Spleen (tissue), 11 donors: ENCODE results near the gene ADAMTS12. TPM values are rescaled to one million over a fixed set of nuclear protein-coding genes. Genes with fewer than 3 reads are reported as not detected.

Source experiments
- DNase-seq: peaks from one replicate; pipeline ENCODE4 v3.0.0-alpha.2; 2020
- H3K27ac ChIP-seq, 8 donors: fragments of 200-600 bp; sonication (generic) in 7 of 8; 1 replicate in 4 of 8; 2 replicates in 4 of 8; pipeline versions ENCODE4 v1.5.0 to v1.8.0; 2016 to 2021; ENCODE audit warnings: inconsistent platforms in 4 of 8, mild to moderate bottlenecking in 4 of 8, moderate library complexity in 1 of 8
- H3K27me3 ChIP-seq, 7 donors: fragments of 200-600 bp; sonication (generic) in 6 of 7; replicated peaks in 1 of 7; 1 replicate in 4 of 7; 2 replicates in 3 of 7; pipeline versions ENCODE4 v1.5.0 to v1.8.0; 2016 to 2021; ENCODE audit warnings: inconsistent platforms in 3 of 7, mild to moderate bottlenecking in 1 of 7
- H3K36me3 ChIP-seq, 6 donors: fragments of 200-600 bp; sonication (generic) in 5 of 6; 1 replicate in 4 of 6; 2 replicates in 2 of 6; pipeline versions ENCODE4 v1.5.0 to v1.8.0; 2016 to 2021; ENCODE audit warnings: inconsistent platforms in 2 of 6
- H3K4me1 ChIP-seq, 6 donors: fragments of 200-600 bp; sonication (generic) in 5 of 6; 1 replicate in 3 of 6; 2 replicates in 3 of 6; pipeline versions ENCODE4 v1.5.0 to v1.8.0; 2016 to 2021; ENCODE audit warnings: inconsistent platforms in 3 of 6
- H3K4me3 ChIP-seq, 8 donors: fragments of 200-600 bp; sonication (generic) in 7 of 8; 1 replicate in 4 of 8; 2 replicates in 4 of 8; pipeline versions ENCODE4 v1.5.0 to v1.8.0; 2016 to 2021; ENCODE audit warnings: inconsistent platforms in 4 of 8, mild to moderate bottlenecking in 4 of 8, moderate library complexity in 2 of 8
- H3K9me3 ChIP-seq, 8 donors: fragments of 200-600 bp; sonication (generic) in 7 of 8; 1 replicate in 4 of 8; 2 replicates in 4 of 8; pipeline versions ENCODE4 v1.5.0 to v1.8.0; 2016 to 2021; ENCODE audit warnings: inconsistent platforms in 4 of 8
- POLR2A ChIP-seq, 3 donors: fragments of 450-650 bp; IDR thresholded peaks; one replicate each; pipeline ENCODE4 v1.5.1; 2017; ENCODE audit warnings: antibody characterized with exemption in 3 of 3, mild to moderate bottlenecking in 1 of 3
- POLR2AphosphoS5 ChIP-seq, 3 donors: sonication (generic); formaldehyde crosslinking; IDR thresholded peaks; one replicate each; pipeline ENCODE4 v1.5.1; 2017; ENCODE audit warnings: antibody characterized with exemption in 3 of 3
- WGBS, 5 donors: extraction: QIAGEN DNeasy Blood & Tissue Kit in 3 of 5; methylation state at CpG; one replicate each; pipeline versions ENCODE4 v1.1.5 to v1.1.7; 2013 to 2018; 5-methylcytosine and 5-hydroxymethylcytosine counted together
- intact Hi-C: fragments of 100-400 bp; cut with DNase I; formaldehyde crosslinking; loops from one replicate; pipeline ENCODE4 v1.15.0; 2023; ENCODE audit warnings: low total_unique reads
- polyA plus RNA-seq, 3 donors: library from polyadenylated mRNA; stranded (reverse); fragments of 200-250 nt; gene quantifications; one replicate each; pipeline ENCODE4 v1.2.1, GENCODE V29; 2013
- total RNA-seq, 7 donors: library from RNA; depleted of rRNA in 3 of 7; stranded (reverse); fragments of >200 nt in 3 of 7; fragmentation: NEBNext Ultra II Directional in 4 of 7; extraction: Animal tissue kit (Norgen Biotek cat#: 25700) in 4 of 7; gene quantifications; one replicate each; pipeline versions ENCODE4 v1.1.0 to v1.2.1, GENCODE V29; 2016 to 2021
- TF ChIP-seq, protein P1 (sequence below), 11 experiments: fragments of 200-600 bp in 7 of 11; fragments of 450-650 bp in 4 of 11; sonication (generic) in 4 of 11; IDR thresholded peaks in 8 of 11; conservative IDR thresholded peaks in 3 of 11; 1 replicate in 7 of 11; 2 replicates in 4 of 11; pipeline versions ENCODE4 v1.4.0 to v1.8.0; 2016 to 2021; ENCODE audit warnings: antibody characterized with exemption in 11 of 11, inconsistent platforms in 4 of 11, mild to moderate bottlenecking in 1 of 11
- donor health status: healthy with polysubstance abuse.
- donor health status: DM: no; HTN: no; CAD: no; lungs with moderate emphysema.
- donor health status: DM: no; HTN: no; CAD: no.
- donor health status: Bipolar disorder and iron deficiency.
- donor health status: healthy.
- donor health status: DM: no; HTN: no; CAD: no.
- donor health status: DM: yes; HTN: yes; CAD: no.

The ADAMTS12 gene
- total and polyA plus RNA-seq, 10 donors: 0.07 to 4.3 (median 1.4) TPM

GRCh38 chr5:33800241-33800950 lies 91.4 kb downstream of the ADAMTS12 start:
- no peak overlapping the region for H3K4me3 ChIP-seq
- 58 to 75% (median 68%) methylated on average over 7 of the region's 7 CpGs for WGBS, 5 donors
- no peaks in the 10 kb centered on the region for H3K4me1 ChIP-seq
- no peak overlapping the region for H3K27ac ChIP-seq
- no peaks in the 10 kb centered on the region for H3K36me3 ChIP-seq
- no peaks in the 10 kb centered on the region for H3K9me3 ChIP-seq
- no peak for TF ChIP-seq POLR2A (IDR thresholded peaks at IDR 0.05)
- TF ChIP-seq, protein P1, sequence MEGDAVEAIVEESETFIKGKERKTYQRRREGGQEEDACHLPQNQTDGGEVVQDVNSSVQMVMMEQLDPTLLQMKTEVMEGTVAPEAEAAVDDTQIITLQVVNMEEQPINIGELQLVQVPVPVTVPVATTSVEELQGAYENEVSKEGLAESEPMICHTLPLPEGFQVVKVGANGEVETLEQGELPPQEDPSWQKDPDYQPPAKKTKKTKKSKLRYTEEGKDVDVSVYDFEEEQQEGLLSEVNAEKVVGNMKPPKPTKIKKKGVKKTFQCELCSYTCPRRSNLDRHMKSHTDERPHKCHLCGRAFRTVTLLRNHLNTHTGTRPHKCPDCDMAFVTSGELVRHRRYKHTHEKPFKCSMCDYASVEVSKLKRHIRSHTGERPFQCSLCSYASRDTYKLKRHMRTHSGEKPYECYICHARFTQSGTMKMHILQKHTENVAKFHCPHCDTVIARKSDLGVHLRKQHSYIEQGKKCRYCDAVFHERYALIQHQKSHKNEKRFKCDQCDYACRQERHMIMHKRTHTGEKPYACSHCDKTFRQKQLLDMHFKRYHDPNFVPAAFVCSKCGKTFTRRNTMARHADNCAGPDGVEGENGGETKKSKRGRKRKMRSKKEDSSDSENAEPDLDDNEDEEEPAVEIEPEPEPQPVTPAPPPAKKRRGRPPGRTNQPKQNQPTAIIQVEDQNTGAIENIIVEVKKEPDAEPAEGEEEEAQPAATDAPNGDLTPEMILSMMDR (IDR thresholded peaks at IDR 0.05 in 8 of 11, conservative IDR thresholded peaks at IDR 0.05 in 3 of 11): no peak
- no peak for TF ChIP-seq POLR2AphosphoS5 (IDR thresholded peaks at IDR 0.05)
- intact Hi-C loops: no loop called here
- no peaks in the 10 kb centered on the region for H3K27me3 ChIP-seq
- DNase-seq: no peak

DNA sequence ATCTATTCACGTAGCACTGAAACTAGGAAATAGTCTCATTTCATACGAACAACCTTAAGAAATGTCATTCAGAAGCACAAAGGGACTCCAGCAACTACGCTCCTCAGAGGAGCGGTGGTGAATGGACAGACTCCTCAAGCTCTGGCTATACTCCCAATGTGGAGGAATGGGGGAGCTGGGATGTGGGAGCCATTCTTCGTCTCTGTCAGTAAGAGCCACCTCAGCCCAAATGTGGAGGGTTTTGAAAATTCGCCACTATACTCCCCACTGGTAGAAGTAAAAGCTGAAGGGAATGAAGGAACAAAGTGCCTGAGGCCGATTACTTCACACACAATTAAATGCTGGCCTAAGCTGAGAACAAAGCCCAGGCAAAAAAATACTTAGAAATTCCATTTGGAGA lies 96.3 kb downstream of the ADAMTS12 start:
- H3K4me1 ChIP-seq: no peaks in the 10 kb centered on the region
- TF ChIP-seq, protein P1 (IDR thresholded peaks at IDR 0.05 in 8 of 11, conservative IDR thresholded peaks at IDR 0.05 in 3 of 11): no peak
- TF ChIP-seq POLR2AphosphoS5 (IDR thresholded peaks at IDR 0.05) (no peak), POLR2A (IDR thresholded peaks at IDR 0.05) (no peak)
- intact Hi-C loops: no loop called here
- DNase-seq: no peak
- H3K27me3 ChIP-seq: no peaks in the 10 kb centered on the region
- H3K27ac ChIP-seq: no peak overlapping the region
- no peaks in the 10 kb centered on the region for H3K36me3 ChIP-seq
- no peaks in the 10 kb centered on the region for H3K9me3 ChIP-seq
- 71 to 85% (median 77%) methylated on average over 7 of the region's 7 CpGs for WGBS, 5 donors
- H3K4me3 ChIP-seq: no peak overlapping the region

DNA sequence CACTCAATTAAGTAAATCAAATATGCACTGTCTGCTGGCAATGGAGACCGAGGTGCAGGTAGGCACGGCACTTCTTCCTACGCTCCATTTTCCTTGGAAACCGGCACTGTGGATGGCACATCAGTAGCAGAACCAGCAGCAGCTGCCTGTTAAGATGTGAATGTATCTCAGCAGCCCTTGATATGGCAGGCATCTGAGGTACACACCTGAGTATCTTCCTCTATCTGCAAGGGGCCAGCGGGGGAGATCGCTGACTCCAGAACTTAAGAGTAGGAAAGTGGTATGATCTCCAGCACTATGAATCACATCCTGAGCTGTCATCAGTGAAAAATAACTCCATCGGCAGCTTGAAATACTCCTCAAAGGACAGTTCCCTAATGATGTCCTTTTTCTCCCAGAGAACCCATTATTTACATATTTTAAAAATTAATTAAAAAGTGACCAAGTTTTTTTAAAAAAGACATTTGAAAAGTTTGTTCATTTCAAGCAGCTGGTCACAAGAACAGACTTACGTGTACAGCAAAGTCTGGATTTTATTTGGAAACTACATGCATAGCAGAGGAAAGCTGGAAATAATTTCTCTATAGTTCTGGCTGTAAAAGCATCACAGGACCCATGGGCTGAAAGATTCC lies 97.1 kb downstream of the ADAMTS12 start:
- no peaks in the 10 kb centered on the region for H3K9me3 ChIP-seq
- no peak for DNase-seq
- H3K27ac ChIP-seq: no peak overlapping the region
- intact Hi-C loops: no loop called here
- 70 to 84% (median 81%) methylated on average over 8 of the region's 8 CpGs for WGBS, 5 donors
- no peak overlapping the region for H3K4me3 ChIP-seq
- H3K4me1 ChIP-seq: no peaks in the 10 kb centered on the region
- no peaks in the 10 kb centered on the region for H3K27me3 ChIP-seq
- no peak for TF ChIP-seq POLR2AphosphoS5 (IDR thresholded peaks at IDR 0.05)
- TF ChIP-seq, protein P1 (IDR thresholded peaks at IDR 0.05 in 8 of 11, conservative IDR thresholded peaks at IDR 0.05 in 3 of 11): no peak
- TF ChIP-seq POLR2A (IDR thresholded peaks at IDR 0.05): no peak
- H3K36me3 ChIP-seq: no peaks in the 10 kb centered on the region

DNA sequence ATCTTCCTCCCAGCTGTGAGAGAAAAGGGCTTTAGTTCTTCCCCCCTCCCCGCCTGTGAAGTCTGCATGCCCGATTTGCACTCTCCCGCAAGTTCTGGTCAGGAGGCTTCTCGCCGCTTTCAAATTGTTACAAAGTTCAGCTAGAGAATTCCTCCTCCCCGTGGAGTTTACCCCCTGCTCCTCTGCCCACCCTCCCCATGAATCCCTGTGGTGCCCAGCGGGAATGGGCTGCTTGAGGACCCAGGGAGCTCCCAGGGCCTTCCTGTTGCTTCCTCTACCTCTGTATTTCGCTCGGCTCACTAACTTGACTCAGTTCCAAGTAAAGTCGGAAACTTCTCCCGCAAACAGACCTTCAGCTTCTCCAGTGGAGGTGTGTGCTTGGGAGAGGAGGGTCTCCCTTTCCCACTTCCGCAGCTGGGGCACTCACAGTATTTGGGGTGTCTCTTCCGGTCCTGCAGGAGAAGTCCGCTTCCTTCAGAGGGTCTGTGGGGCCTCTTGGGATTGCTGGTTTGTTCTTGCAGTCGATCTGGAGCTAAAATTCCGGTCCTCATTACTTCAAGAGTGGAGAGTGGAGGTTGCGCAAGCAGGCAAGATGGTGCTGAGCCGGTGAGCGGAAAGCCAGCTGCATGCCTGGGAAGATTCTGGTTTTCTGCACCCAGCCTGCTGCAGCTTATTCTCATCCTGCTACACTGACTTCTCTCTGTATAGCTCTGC lies 97.8 kb downstream of the ADAMTS12 start:
- no peaks in the 10 kb centered on the region for H3K27me3 ChIP-seq
- no peaks in the 10 kb centered on the region for H3K36me3 ChIP-seq
- TF ChIP-seq POLR2AphosphoS5 (IDR thresholded peaks at IDR 0.05) (no peak), POLR2A (IDR thresholded peaks at IDR 0.05) (no peak)
- TF ChIP-seq, protein P1 (IDR thresholded peaks at IDR 0.05 in 8 of 11, conservative IDR thresholded peaks at IDR 0.05 in 3 of 11): no peak
- H3K9me3 ChIP-seq: no peaks in the 10 kb centered on the region
- no peak for DNase-seq
- no peak overlapping the region for H3K4me3 ChIP-seq
- H3K4me1 ChIP-seq: no peaks in the 10 kb centered on the region
- intact Hi-C loops: no loop called here
- no peak overlapping the region for H3K27ac ChIP-seq
- WGBS, 5 donors: 85 to 89% (median 87%) methylated on average over 19 of the region's 19 CpGs
